Gastrocnemius medialis (tissue), 4 donors: ENCODE measurements around the gene FCAR. TPM values are rescaled to one million over a fixed set of nuclear protein-coding genes. Genes with fewer than 3 reads are reported as not detected.
"Not testable (repeated sequence)": the region's sequence is repeated elsewhere in the genome, so short reads cannot be mapped to it uniquely, and the experiment has no call there.

Experiments used
- ATAC-seq, 2 donors: fragments of 150-250 bp; one replicate each; pipeline ENCODE4 v1.9.1; 2016
- DNase-seq, 2 donors: peaks; one replicate each; pipeline ENCODE4 v3.0.0-alpha.2; 2019
- H3K27ac ChIP-seq, 4 donors: fragments of 200-600 bp; sonication (generic); 1 replicate in 1 of 4; 2 replicates in 3 of 4; pipeline ENCODE4 v1.5.1; 2016 to 2018; ENCODE audit warnings: mild to moderate bottlenecking in 2 of 4, moderate library complexity in 1 of 4
- H3K27me3 ChIP-seq, 3 donors: fragments of 200-600 bp; sonication (generic) in 2 of 3; 1 replicate in 1 of 3; 2 replicates in 2 of 3; pipeline versions ENCODE4 v1.5.1 to v1.6.0; 2016 to 2019; ENCODE audit warnings: mild to moderate bottlenecking in 1 of 3, moderate library complexity in 1 of 3
- H3K36me3 ChIP-seq, 2 donors: fragments of 200-600 bp; sonication (generic) in 1 of 2; one replicate each; pipeline ENCODE4 v1.5.1; 2017 to 2018
- H3K4me1 ChIP-seq, 2 donors: fragments of 200-600 bp; sonication (generic) in 1 of 2; one replicate each; pipeline ENCODE4 v1.5.1; 2016 to 2017; ENCODE audit warnings: mild to moderate bottlenecking in 2 of 2
- H3K4me3 ChIP-seq, 4 donors: fragments of 200-600 bp; sonication (generic) in 3 of 4; 1 replicate in 1 of 4; 2 replicates in 3 of 4; pipeline ENCODE4 v1.5.1; 2016 to 2019; ENCODE audit warnings: mild to moderate bottlenecking in 2 of 4
- H3K9me3 ChIP-seq, 3 donors: fragments of 200-600 bp; sonication (generic) in 2 of 3; 1 replicate in 1 of 3; 2 replicates in 2 of 3; pipeline ENCODE4 v1.5.1; 2016 to 2019
- POLR2A ChIP-seq, 2 donors: fragments of 450-650 bp; IDR thresholded peaks; one replicate each; pipeline ENCODE4 v1.6.1; 2017; ENCODE audit warnings: antibody characterized with exemption in 2 of 2, mild to moderate bottlenecking in 2 of 2, moderate library complexity in 2 of 2
- in situ Hi-C, 4 donors: fragments of 200-750 bp; cut with MboI; loops; one replicate each; pipeline versions ENCODE4 v1.15.0 to v1.8.0; 2017; ENCODE audit warnings: low sequenced_read_pairs in 4 of 4
- intact Hi-C: fragments of 100-400 bp; cut with DNase I; formaldehyde crosslinking; loops from one replicate; pipeline ENCODE4 v1.15.1; 2023; ENCODE audit warnings: low total_unique reads
- total RNA-seq, 4 donors: library from RNA; depleted of rRNA; stranded (reverse); fragments of >200 nt; gene quantifications; one replicate each; pipeline versions ENCODE4 v1.1.0 to v1.2.3, GENCODE V29; 2016
- TF ChIP-seq, protein P1 (sequence below), 5 experiments: fragments of 450-650 bp in 3 of 5; fragments of 200-600 bp in 2 of 5; sonication (generic) in 2 of 5; IDR thresholded peaks in 4 of 5; conservative IDR thresholded peaks in 1 of 5; 1 replicate in 4 of 5; 2 replicates in 1 of 5; pipeline ENCODE4 v1.5.1; 2016 to 2019; ENCODE audit warnings: antibody characterized with exemption in 5 of 5, mild to moderate bottlenecking in 3 of 5, moderate library complexity in 3 of 5

FCAR gene
- total RNA-seq, 4 donors from 2014 or later = 0.33 to 2.0 (median 0.41) TPM; not detected in 1

DNA sequence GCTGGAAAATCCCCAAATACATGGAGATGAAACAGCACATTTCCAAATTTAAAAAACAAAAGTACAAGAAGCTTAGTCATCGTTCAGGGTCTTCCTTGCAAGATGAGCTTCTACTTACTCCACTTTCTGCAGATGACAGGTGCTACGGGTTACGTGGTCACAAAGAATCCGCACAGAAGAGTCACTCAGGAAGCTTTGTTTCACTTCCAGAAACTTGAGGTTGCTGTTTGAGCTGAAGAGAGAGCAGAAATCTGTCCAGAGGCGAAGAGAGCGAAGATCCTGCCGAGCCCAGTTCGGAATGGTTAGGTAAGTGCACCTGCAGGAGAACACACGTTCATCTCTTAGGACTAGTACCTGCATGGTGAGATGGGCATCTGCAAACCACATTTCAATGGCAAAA, 63.9 kb downstream of the FCAR start:
- intact Hi-C loops = no loop called here
- DNase-seq = no peak
- H3K27ac ChIP-seq = no peak overlapping the region
- H3K27me3 ChIP-seq = no peaks in the 10 kb centered on the region
- no peaks in the 10 kb centered on the region for H3K36me3 ChIP-seq
- H3K9me3 ChIP-seq = no peaks in the 10 kb centered on the region
- no peak for TF ChIP-seq POLR2A (IDR thresholded peaks at IDR 0.05)
- TF ChIP-seq, protein P1, sequence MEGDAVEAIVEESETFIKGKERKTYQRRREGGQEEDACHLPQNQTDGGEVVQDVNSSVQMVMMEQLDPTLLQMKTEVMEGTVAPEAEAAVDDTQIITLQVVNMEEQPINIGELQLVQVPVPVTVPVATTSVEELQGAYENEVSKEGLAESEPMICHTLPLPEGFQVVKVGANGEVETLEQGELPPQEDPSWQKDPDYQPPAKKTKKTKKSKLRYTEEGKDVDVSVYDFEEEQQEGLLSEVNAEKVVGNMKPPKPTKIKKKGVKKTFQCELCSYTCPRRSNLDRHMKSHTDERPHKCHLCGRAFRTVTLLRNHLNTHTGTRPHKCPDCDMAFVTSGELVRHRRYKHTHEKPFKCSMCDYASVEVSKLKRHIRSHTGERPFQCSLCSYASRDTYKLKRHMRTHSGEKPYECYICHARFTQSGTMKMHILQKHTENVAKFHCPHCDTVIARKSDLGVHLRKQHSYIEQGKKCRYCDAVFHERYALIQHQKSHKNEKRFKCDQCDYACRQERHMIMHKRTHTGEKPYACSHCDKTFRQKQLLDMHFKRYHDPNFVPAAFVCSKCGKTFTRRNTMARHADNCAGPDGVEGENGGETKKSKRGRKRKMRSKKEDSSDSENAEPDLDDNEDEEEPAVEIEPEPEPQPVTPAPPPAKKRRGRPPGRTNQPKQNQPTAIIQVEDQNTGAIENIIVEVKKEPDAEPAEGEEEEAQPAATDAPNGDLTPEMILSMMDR (IDR thresholded peaks at IDR 0.05 in 4 of 5, conservative IDR thresholded peaks at IDR 0.05 in 1 of 5) = no peak
- no peaks in the 10 kb centered on the region for H3K4me1 ChIP-seq
- H3K4me3 ChIP-seq = no peak overlapping the region
- in situ Hi-C loops = no loop called here
- no peak for ATAC-seq

DNA sequence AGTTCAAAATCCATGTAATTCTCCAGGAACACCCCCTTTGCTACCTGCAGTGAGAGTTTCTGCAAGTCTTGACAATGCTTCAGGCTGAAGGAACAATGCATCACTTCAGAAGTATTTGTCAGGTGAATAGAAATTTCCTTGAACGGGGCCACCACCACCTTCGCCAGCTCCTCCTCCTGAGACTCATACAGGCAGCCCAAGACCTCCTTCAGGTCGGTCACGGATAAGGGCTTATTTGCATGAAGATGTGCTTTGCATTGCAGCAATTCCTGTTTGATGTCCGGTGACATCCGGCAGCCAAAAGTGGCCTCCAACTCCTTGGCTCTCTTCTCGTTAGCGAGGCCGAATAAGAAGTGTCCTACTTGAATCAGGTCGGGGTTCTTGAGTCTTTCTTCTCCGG, 64.9 kb downstream of the FCAR start:
- in situ Hi-C loops (no loop called here), intact Hi-C loops (no loop called here)
- Histone ChIP-seq H3K27ac (no peak overlapping the region), H3K27me3 (no peaks in the 10 kb centered on the region), H3K4me3 (no peak overlapping the region), H3K9me3 (no peaks in the 10 kb centered on the region), H3K36me3 (no peaks in the 10 kb centered on the region), H3K4me1 (no peaks in the 10 kb centered on the region)
- no peak for DNase-seq
- TF ChIP-seq, protein P1 (IDR thresholded peaks at IDR 0.05 in 4 of 5, conservative IDR thresholded peaks at IDR 0.05 in 1 of 5) = no peak
- no peak for TF ChIP-seq POLR2A (IDR thresholded peaks at IDR 0.05)
- ATAC-seq = no peak

DNA sequence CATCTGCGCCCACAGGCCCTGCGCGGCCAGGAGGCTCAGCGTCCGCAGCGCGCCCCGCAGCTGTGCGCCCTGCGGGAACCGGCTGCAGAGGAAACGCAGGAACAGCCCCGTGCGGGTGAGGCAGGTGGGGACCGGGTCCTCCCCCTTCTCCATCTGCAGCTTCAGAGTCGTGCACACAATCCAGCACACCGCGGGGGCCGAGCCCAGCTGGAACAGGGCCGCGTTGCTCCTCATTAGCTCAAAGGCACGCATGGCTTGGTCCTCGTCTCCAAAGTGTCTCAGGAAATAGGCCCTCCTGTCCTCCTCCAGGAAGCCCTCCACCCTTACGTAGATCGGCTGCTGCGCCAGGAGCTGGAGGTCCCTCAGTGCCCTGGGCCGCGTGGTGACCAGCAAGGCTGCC, 65.5 kb downstream of the FCAR start:
- H3K4me1 ChIP-seq, H3K27me3 ChIP-seq, ATAC-seq, H3K27ac ChIP-seq, in situ Hi-C loops, DNase-seq, H3K36me3 ChIP-seq, intact Hi-C loops, H3K9me3 ChIP-seq, H3K4me3 ChIP-seq: not testable (repeated sequence)

Other genes starting within 250 kb of the FCAR start
- gene LILRB1, start 243.8 kb upstream of the FCAR start, total RNA-seq = under 1 TPM in 2 of 4 donors, not detected in 2; 0.39 to 0.69 TPM
- gene LILRB4, start 211.2 kb upstream of the FCAR start, total RNA-seq = 1 to 10 TPM in 2 of 4 donors, under 1 TPM in 2; 0.24 to 4.0 (median 1.0) TPM
- not detected for gene KIR3DL3, start 149.8 kb upstream of the FCAR start, total RNA-seq
- gene KIR2DL3, start 135.7 kb upstream of the FCAR start, total RNA-seq = not detected
- gene KIR2DL1, start 104.4 kb upstream of the FCAR start, total RNA-seq = not detected
- not detected for gene KIR2DL4, start 70.6 kb upstream of the FCAR start, total RNA-seq
- under 1 TPM in 1 of 4 donors, not detected in 3; 0.36 TPM for gene KIR3DL1, start 57.8 kb upstream of the FCAR start, total RNA-seq
- not detected for gene KIR2DS4, start 41.6 kb upstream of the FCAR start, total RNA-seq
- not detected for gene KIR3DL2, start 23.8 kb upstream of the FCAR start, total RNA-seq
- gene NCR1, start 31.9 kb downstream of the FCAR start, total RNA-seq = not detected
- gene NLRP7, start 73.3 kb downstream of the FCAR start, total RNA-seq = not detected
- under 1 TPM in 1 of 4 donors, not detected in 3; 0.23 TPM for gene NLRP2, start 92.1 kb downstream of the FCAR start, total RNA-seq
- under 1 TPM in 1 of 4 donors, not detected in 3; 0.16 TPM for gene GP6, start 164.0 kb downstream of the FCAR start, total RNA-seq
- 10 to 100 TPM in 1 of 4 donors, 1 to 10 TPM in 3; 5.2 to 10.5 (median 7.6) TPM for gene RDH13, start 188.9 kb downstream of the FCAR start, total RNA-seq
- 1 to 10 TPM in 2 of 4 donors, under 1 TPM in 2; 0.25 to 2.4 (median 1.3) TPM for gene EPS8L1, start 201.6 kb downstream of the FCAR start, total RNA-seq
- gene PPP1R12C, start 243.4 kb downstream of the FCAR start, total RNA-seq = 10 to 100 TPM; 22.6 to 28.2 (median 26.2) TPM